GM12878 (cell line): ENCODE data around the gene METTL15. TPM values are rescaled to one million over a fixed set of nuclear protein-coding genes. Genes with fewer than 3 reads are reported as not detected.
A peak's percentile ranks its signal among the peaks of the same experiment; 100 is the strongest.

ENCODE experiments used
- CBFB ChIP-seq: IDR thresholded peaks from 2 replicates; pipeline ENCODE4 v1.6.1; 2016; ENCODE audit warnings: antibody characterized with exemption, low read depth
- CHD2 ChIP-seq: IDR thresholded peaks from 2 replicates; pipeline ENCODE4 v1.6.1; 2011; ENCODE audit warnings: low read depth, low read length, improper control_type of control experiment, borderline replicate concordance
- E2F4 ChIP-seq: IDR thresholded peaks from 2 replicates; pipeline ENCODE4 v1.6.1; 2012; ENCODE audit warnings: low read depth, low read length, improper control_type of control experiment
- E4F1 ChIP-seq: fragments of 450-650 bp; IDR thresholded peaks from 2 replicates; pipeline ENCODE4 v1.6.1; 2018; ENCODE audit warnings: borderline replicate concordance, mild to moderate bottlenecking; ENCODE audit not compliant: partially characterized antibody
- EED ChIP-seq: sonication (generic); IDR thresholded peaks from 2 replicates; pipeline ENCODE4 v1.6.1; 2016; ENCODE audit warnings: antibody characterized with exemption, low read depth
- EGR1 ChIP-seq, 2 experiments: IDR thresholded peaks; 1 replicate in 1 of 2; 2 replicates in 1 of 2; pipeline ENCODE4 v1.6.1; 2011 to 2012; ENCODE audit warnings: low read depth in 2 of 2, low read length in 2 of 2, borderline replicate concordance in 1 of 2, mild to moderate bottlenecking in 1 of 2, moderate library complexity in 1 of 2
- FOXK2 ChIP-seq: fragments of 450-650 bp; IDR thresholded peaks from 2 replicates; pipeline ENCODE4 v1.6.1; 2017; ENCODE audit warnings: mild to moderate bottlenecking, moderate library complexity
- HDAC2 ChIP-seq: fragments of 200-600 bp; sonication (generic); IDR thresholded peaks from 2 replicates; pipeline ENCODE4 v1.6.1; 2017
- HSF1 ChIP-seq: fragments of 150-350 bp; IDR thresholded peaks from 2 replicates; pipeline ENCODE4 v1.6.1; 2014; ENCODE audit warnings: mild to moderate bottlenecking, low read depth, low read length
- IKZF1 ChIP-seq: fragments of 450-650 bp; conservative IDR thresholded peaks from 2 replicates; pipeline ENCODE4 v1.6.1; 2017; ENCODE audit warnings: antibody characterized with exemption, mild to moderate bottlenecking
- KAT2A ChIP-seq: conservative IDR thresholded peaks from 2 replicates; pipeline ENCODE4 v1.6.1; 2011; ENCODE audit warnings: low read depth, low read length; ENCODE audit not compliant: control insufficient read depth
- MAX ChIP-seq: IDR thresholded peaks from 2 replicates; pipeline ENCODE4 v1.6.1; 2012; ENCODE audit warnings: low read depth, low read length, improper control_type of control experiment
- POLR2AphosphoS5 ChIP-seq: IDR thresholded peaks from 2 replicates; pipeline ENCODE4 v1.6.1; 2011; ENCODE audit warnings: mild to moderate bottlenecking, low read length, inconsistent platforms
- RELA ChIP-seq: fragments of 450-650 bp; IDR thresholded peaks from 2 replicates; pipeline ENCODE4 v1.8.0; 2014; ENCODE audit warnings: borderline replicate concordance; ENCODE audit not compliant: partially characterized antibody
- RELB ChIP-seq: fragments of 450-650 bp; IDR thresholded peaks from 2 replicates; pipeline ENCODE4 v1.6.1; 2017; ENCODE audit warnings: low read depth, mild to moderate bottlenecking, moderate library complexity
- SIX5 ChIP-seq: IDR thresholded peaks from 2 replicates; pipeline ENCODE4 v1.6.1; 2011; ENCODE audit warnings: mild to moderate bottlenecking, low read depth, low read length, moderate library complexity; ENCODE audit not compliant: severe bottlenecking
- SMAD5 ChIP-seq: IDR thresholded peaks from 2 replicates; pipeline ENCODE4 v1.6.1; 2016; ENCODE audit warnings: antibody characterized with exemption, low read depth
- TAF1 ChIP-seq: IDR thresholded peaks from 2 replicates; pipeline ENCODE4 v1.6.1; 2011; ENCODE audit warnings: mild to moderate bottlenecking, low read depth, low read length, borderline replicate concordance
- TARDBP ChIP-seq: IDR thresholded peaks from 2 replicates; pipeline ENCODE4 v1.6.1; 2016; ENCODE audit warnings: borderline replicate concordance
- ZNF384 ChIP-seq: IDR thresholded peaks from 2 replicates; pipeline ENCODE4 v1.6.1; 2012; ENCODE audit warnings: low read depth, mild to moderate bottlenecking, low read length, improper control_type of control experiment, borderline replicate concordance
- polyA plus RNA-seq, 11 experiments: library from polyadenylated mRNA; depleted of rRNA in 4 of 11; unstranded in 6 of 11; stranded (reverse) in 5 of 11; fragments of >200 nt; fragmentation: Nextera tagmentation in 4 of 11; fragmentation: Illumina TruSeq in 1 of 11; extraction: Ambion mirVana in 4 of 11; extraction: Trizol in 1 of 11; gene quantifications; 1 replicate in 1 of 11; 2 replicates in 10 of 11; pipeline versions ENCODE4 v1.2.1 to v1.2.3, GENCODE V29; 2011 to 2016; ENCODE audit warnings: inconsistent platforms in 2 of 11, missing spikeins in 2 of 11, low read depth in 1 of 11
- total RNA-seq, 4 experiments: library from RNA; depleted of rRNA in 3 of 4; stranded (reverse); fragments of >200 nt in 3 of 4; fragmentation: Illumina TruSeq in 1 of 4; extraction: Trizol in 1 of 4; gene quantifications; 2 replicates each; pipeline versions ENCODE4 v1.2.1 to v1.2.3, GENCODE V29; 2013 to 2021

Gene METTL15
- total and polyA plus RNA-seq, 10 of the 15 experiments (the other 5 are each of a cell fraction or from before 2014, with no cell fraction given) = 7.9 to 16.9 (median 14.4) TPM

- TF ChIP-seq E4F1 = no peak
- peak; percentile 81 for TF ChIP-seq IKZF1
- TF ChIP-seq EGR1 (IDR thresholded peaks at IDR 0.05; ENCODE audit: borderline replicate concordance in 1 of 2, low read depth in 2 of 2, low read length in 2 of 2) = peak; percentile 26 to 62; a peak in 1 of 3 replicates
- TF ChIP-seq E2F4 = peak; percentile 54; the same call in 1 of the 2 replicates
- TF ChIP-seq HDAC2 = peak; percentile 91; the same call in 1 of the 2 replicates
- TF ChIP-seq FOXK2 = no peak
- peak; percentile 99 for TF ChIP-seq RELB
- TF ChIP-seq POLR2AphosphoS5 = peak; percentile 81
- TF ChIP-seq SMAD5 = no peak; the same call in 1 of the 2 replicates
- no peak for TF ChIP-seq ZNF384
- peak; percentile 85; the same call in 1 of the 2 replicates for TF ChIP-seq TARDBP
- TF ChIP-seq EED = peak; percentile 70; the same call in 1 of the 2 replicates
- TF ChIP-seq SIX5 = peak; percentile 76
- no peak for TF ChIP-seq HSF1
- TF ChIP-seq TAF1 = peak; percentile 93
- TF ChIP-seq KAT2A = no peak
- TF ChIP-seq CHD2 = peak; percentile 69; the same call in 1 of the 2 replicates
- peak; percentile 73 for TF ChIP-seq RELA
- TF ChIP-seq MAX = peak; percentile 82
- peak; percentile 68; the same call in 1 of the 2 replicates for TF ChIP-seq CBFB
Measured at GRCh38 chr11:28110108-28110820, 2.1 kb downstream of the METTL15 start (continued).
